Measurements from ENCODE around the gene PPP3CA.

The PPP3CA gene

DNA sequence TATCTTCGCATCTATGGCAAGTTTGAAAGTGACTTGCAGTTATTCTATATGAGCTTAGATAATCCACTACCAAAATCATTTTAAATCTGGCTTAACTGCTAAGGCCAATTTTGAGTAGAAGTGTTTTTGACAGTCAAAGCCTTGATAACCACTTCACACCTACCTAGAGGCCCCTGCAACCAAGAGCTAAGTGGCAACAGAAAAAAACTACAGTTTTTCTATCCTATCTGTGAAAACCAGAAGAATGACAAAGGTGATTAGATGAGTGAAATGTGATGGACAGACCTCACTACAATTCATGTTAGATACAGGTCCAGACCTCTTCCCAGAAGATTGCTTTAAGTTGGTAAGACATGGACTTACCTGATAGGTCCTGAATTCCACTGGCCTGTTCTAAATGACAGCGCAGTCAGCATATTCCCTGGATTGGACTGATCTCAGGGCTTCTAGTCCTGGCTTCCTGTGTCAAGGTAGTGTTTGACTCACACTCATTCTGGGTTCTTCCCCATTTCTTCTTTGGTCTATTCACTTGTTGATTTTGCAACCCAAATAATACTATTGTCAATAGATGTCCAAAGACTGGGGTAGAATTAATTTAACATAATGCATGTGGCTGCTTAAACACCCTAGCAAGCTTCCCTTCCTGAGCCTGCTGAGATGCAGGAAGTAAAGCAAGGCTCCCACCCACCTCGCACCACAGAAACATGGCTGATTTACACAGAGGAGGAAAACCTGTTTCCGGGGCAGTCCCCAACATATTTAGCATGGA, 65.1 kb downstream of the PPP3CA start:
- H3K4me2 ChIP-seq = peak overlapping the region; percentile 31; the same call in 1 of the 2 replicates
- H3K27ac ChIP-seq = no peak overlapping the region
- no peak for TF ChIP-seq Cebpa-rat (IDR thresholded peaks at IDR 0.05)
- H3K9ac ChIP-seq = no peak overlapping the region
- no peaks in the 10 kb centered on the region for H3K27me3 ChIP-seq
- no peak overlapping the region for H3K4me3 ChIP-seq
- H4K20me1 ChIP-seq = peaks cover 7% of the 10 kb centered on the region; the same call in 1 of the 2 replicates
- H3K36me3 ChIP-seq = no peaks in the 10 kb centered on the region
- peaks cover 17% of the 10 kb centered on the region for H3K4me1 ChIP-seq
- H3K9me3 ChIP-seq = no peaks in the 10 kb centered on the region

DNA sequence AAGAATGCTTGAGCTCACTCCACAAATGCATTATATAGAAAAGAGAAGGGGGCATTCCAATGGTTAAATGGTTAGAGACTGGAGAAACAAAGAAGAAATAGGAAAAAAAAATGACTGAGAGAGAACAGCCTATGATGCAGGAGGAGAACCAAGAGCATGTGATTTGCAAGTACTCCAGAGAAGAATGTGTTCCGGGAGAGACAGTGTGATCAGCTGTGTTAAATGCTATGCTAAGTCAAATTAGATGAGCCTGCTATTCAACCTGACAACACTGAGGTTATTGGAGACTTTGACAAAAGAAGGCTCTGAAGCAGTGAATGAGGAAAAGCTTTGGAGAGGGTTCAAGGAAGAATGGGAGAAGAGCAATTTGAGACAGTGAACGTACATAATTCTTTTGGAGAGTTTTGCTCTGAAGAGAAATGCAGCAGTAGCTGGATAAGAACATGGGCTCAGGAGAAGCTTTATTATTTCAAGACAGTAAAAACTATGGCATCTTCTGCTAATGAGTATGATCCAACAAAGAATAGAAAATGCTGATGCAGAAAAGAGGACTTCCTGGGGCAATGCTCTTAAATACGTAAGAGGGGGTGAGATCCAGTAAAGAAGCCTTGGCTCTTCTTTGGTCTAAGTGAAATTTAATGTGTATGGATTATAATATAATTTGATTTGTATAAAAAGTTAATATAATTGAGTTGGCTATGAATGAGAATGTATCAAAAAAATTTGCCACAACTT, 66.3 kb downstream of the PPP3CA start:
- H3K4me1 ChIP-seq = peaks cover 17% of the 10 kb centered on the region
- TF ChIP-seq Cebpa-rat (IDR thresholded peaks at IDR 0.05) = no peak
- H3K9me3 ChIP-seq = no peaks in the 10 kb centered on the region
- no peak overlapping the region for H3K4me3 ChIP-seq
- H3K4me2 ChIP-seq = no peak overlapping the region
- no peak overlapping the region for H3K9ac ChIP-seq
- H3K36me3 ChIP-seq = no peaks in the 10 kb centered on the region
- H3K27ac ChIP-seq = no peak overlapping the region
- no peaks in the 10 kb centered on the region for H3K27me3 ChIP-seq
- peaks cover 7% of the 10 kb centered on the region; the same call in 1 of the 2 replicates for H4K20me1 ChIP-seq

DNA sequence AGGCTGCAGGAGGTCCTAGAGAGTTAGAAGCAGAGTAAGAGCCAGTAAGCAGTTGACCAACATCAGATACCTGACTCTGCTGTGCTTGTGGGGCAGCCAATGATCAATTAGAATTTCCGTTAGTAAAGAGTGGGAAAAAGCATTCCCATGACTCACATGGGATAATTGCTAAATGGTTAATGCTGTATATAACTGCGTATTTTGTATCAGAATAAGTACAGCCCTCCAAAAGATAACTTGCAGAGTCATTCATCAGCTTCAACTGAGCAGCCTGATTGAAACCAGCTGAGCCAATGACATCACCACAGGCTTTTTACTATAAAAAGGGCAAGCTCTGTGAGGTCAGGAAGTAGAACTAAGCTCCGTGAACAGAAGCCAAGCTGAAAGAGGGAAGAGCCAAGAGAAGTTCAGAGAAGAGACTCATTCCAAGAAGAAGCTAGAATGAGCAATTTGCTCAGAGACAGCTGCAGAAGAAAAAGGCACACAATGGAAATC, 67.9 kb downstream of the PPP3CA start:
- H3K9ac ChIP-seq = no peak overlapping the region
- peaks cover 7% of the 10 kb centered on the region; the same call in 1 of the 2 replicates for H4K20me1 ChIP-seq
- H3K27me3 ChIP-seq = no peaks in the 10 kb centered on the region
- H3K9me3 ChIP-seq = no peaks in the 10 kb centered on the region
- no peak overlapping the region for H3K4me3 ChIP-seq
- TF ChIP-seq Cebpa-rat (IDR thresholded peaks at IDR 0.05) = no peak
- peak overlapping the region; percentile 31; the same call in 1 of the 2 replicates for H3K4me2 ChIP-seq
- H3K36me3 ChIP-seq = no peaks in the 10 kb centered on the region
- H3K4me1 ChIP-seq = peaks cover 17% of the 10 kb centered on the region
- H3K27ac ChIP-seq = no peak overlapping the region

DNA sequence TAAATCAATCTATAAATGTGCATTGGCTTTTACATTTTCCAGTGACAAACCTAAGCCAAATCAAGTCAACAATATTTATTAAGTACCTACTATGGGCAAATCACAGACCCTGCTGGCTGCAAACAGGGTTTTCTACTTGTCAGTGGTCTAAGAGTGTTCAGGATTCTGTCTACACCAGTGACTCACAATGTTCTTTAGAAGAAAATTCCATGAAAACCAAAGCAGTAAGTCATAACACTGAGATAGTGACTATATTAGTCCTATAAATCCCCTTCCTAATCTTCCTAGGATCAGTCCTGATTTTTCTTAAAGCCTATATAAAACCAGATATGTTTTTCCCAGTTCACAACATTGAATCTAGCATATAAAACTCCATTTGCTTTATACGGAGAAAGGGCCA, 69.7 kb downstream of the PPP3CA start:
- Histone ChIP-seq H3K4me1 (peaks cover 16% of the 10 kb centered on the region), H3K27ac (no peak overlapping the region), H3K4me3 (no peak overlapping the region)

DNA sequence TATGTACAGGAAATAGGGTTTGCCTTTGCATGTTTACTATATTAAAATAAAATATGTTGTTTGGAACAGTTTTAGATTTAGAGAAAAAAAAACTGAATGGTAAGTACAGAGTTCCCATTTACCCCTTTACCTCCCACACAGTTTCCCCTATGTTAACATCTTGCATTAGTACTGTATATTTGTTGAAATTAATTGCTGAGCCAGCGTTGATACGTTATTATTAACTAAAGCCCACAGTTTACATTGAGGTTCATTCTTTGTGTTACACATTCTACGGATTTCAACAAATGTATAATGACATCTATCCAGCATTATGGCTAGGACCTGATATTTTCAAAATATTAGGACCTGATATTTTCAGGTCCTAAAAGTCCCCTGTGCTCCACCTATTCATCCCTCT, 70.7 kb downstream of the PPP3CA start:
- Histone ChIP-seq H3K4me1 (peaks cover 11% of the 10 kb centered on the region), H3K4me3 (no peak overlapping the region), H3K9ac (no peak overlapping the region), H3K4me2 (no peak overlapping the region), H3K27ac (no peak overlapping the region), H4K20me1 (peaks cover 20% of the 10 kb centered on the region), H3K27me3 (no peaks in the 10 kb centered on the region), H3K9me3 (no peaks in the 10 kb centered on the region), H3K36me3 (no peaks in the 10 kb centered on the region)
- no peak for TF ChIP-seq Cebpa-rat (IDR thresholded peaks at IDR 0.05)

More for the DNA sequence above, 69.7 kb downstream of the PPP3CA start:
- Histone ChIP-seq H3K4me2 (no peak overlapping the region), H3K9ac (no peak overlapping the region), H3K27me3 (no peaks in the 10 kb centered on the region), H4K20me1 (peaks cover 10% of the 10 kb centered on the region; the same call in 1 of the 2 replicates), H3K9me3 (no peaks in the 10 kb centered on the region), H3K36me3 (no peaks in the 10 kb centered on the region)
- no peak for TF ChIP-seq Cebpa-rat (IDR thresholded peaks at IDR 0.05)

DNA sequence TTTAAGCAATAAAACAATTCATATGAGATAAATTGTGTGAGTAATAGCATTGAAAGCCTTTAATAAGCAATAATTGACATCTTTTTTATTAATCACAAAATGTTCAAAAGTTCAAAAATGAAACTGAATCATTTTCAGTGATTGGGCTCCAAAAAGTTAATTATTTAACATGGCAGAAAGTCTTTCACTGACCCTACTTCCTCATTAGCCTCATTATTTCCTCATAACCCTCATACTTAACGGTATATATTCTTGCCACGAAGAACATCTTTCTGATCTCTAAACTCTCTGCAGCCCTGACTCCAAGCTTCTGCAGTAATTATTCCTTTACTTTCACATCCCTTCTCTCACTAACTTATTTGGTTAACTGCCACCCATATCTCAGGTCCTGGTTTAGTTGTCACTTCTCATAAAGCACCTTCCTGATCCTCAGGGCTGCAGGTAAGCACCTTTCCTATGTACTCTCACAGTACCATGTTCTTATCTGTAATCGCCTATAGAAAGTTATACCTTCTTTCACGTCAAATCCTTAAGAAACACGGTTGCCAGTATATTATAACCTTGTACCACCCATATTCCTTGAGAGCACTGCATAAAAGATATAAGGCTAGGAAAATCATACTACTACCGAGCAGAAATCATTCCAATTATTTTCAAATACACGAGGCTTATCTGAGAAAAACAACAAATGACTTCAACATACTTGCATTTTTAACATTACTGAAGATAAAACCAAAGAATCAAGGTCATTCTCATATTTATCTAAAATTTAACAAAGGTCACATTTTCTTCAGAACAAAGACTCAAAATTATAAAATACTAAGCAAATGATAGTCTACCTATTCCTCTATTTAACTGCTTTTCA, 72.2 kb downstream of the PPP3CA start:
- Histone ChIP-seq H3K9ac (no peak overlapping the region), H3K27ac (no peak overlapping the region), H3K36me3 (no peaks in the 10 kb centered on the region), H3K4me3 (no peak overlapping the region), H3K4me2 (no peak overlapping the region), H4K20me1 (peaks cover 35% of the 10 kb centered on the region), H3K4me1 (peaks cover 9% of the 10 kb centered on the region), H3K9me3 (no peaks in the 10 kb centered on the region), H3K27me3 (no peaks in the 10 kb centered on the region)
- no peak for TF ChIP-seq Cebpa-rat (IDR thresholded peaks at IDR 0.05)

DNA sequence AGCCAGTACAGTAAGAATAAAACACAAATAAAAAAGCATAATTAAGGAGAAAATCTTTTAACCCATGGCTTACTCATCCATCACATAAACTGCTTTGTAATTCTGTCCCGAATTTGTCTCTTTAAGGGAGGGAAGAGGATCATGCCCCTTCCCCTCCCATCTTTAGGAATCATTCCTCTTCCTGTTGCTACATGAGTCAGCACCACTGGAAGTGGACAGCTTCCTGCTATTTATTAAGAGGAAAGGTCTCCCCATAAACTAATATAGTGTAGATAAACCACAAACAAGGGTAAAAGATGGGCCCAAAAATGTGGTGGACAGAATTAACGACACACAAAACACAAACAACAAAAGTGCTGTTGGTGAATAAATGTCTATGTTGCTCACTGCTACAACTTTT, 75.8 kb downstream of the PPP3CA start:
- Histone ChIP-seq H3K36me3 (no peaks in the 10 kb centered on the region), H3K27ac (no peak overlapping the region), H4K20me1 (peaks cover 64% of the 10 kb centered on the region), H3K9me3 (no peaks in the 10 kb centered on the region), H3K4me2 (no peak overlapping the region), H3K27me3 (no peaks in the 10 kb centered on the region), H3K4me3 (no peak overlapping the region), H3K4me1 (no peaks in the 10 kb centered on the region), H3K9ac (no peak overlapping the region)
- no peak for TF ChIP-seq Cebpa-rat (IDR thresholded peaks at IDR 0.05)

DNA sequence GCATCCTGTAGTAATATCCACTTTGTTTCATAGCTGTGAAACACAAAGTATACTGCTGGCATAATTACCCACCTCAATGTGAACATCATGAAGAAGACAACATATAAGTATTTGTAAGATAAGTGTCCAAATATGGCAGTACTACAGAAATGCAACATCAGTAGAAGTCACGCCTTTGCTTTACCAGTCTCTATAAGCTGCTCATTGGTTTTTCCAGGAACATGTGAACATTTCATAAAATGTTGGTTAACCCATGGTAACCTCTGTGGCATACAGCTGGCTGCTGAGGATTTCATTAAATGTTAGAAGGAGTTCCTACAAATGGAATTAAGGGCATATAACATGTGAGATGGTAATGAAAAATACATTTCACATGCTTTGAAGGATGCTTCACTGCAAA, 77.6 kb downstream of the PPP3CA start:
- no peak for TF ChIP-seq Cebpa-rat (IDR thresholded peaks at IDR 0.05)

DNA sequence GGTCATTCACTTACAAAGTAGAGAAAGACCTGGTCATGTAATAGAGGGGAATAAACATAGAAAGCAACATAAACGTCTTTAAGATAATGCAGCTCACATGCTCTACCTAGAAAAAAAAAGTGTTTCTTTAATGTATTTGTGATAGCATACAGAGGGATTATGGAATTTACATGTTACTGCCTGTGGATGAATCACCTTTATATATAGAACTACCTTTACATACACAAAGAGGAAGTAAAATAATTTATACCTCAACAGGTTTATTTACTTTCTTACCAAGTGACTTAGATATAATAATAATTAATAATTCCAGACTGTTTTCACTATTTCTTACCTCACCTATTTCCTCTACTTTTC, 81.5 kb downstream of the PPP3CA start:
- H3K9me3 ChIP-seq = no peaks in the 10 kb centered on the region
- H4K20me1 ChIP-seq = peaks cover 82% of the 10 kb centered on the region
- no peak for TF ChIP-seq Cebpa-rat (IDR thresholded peaks at IDR 0.05)
- no peak overlapping the region for H3K9ac ChIP-seq
- no peak overlapping the region for H3K27ac ChIP-seq
- H3K36me3 ChIP-seq = no peaks in the 10 kb centered on the region
- peaks cover 14% of the 10 kb centered on the region for H3K4me1 ChIP-seq
- H3K27me3 ChIP-seq = no peaks in the 10 kb centered on the region
- H3K4me3 ChIP-seq = no peak overlapping the region
- no peak overlapping the region for H3K4me2 ChIP-seq

More for the DNA sequence above, 77.6 kb downstream of the PPP3CA start:
- Histone ChIP-seq H3K36me3 (no peaks in the 10 kb centered on the region), H3K27me3 (no peaks in the 10 kb centered on the region), H3K4me2 (no peak overlapping the region), H3K4me1 (no peaks in the 10 kb centered on the region), H4K20me1 (peaks cover 75% of the 10 kb centered on the region), H3K27ac (no peak overlapping the region), H3K4me3 (no peak overlapping the region), H3K9ac (no peak overlapping the region), H3K9me3 (no peaks in the 10 kb centered on the region)

All from BLaER1 (cell line).